H1 (cell line): ENCODE measurements around the gene THAP11. TPM values are rescaled to one million over a fixed set of nuclear protein-coding genes. Genes with fewer than 3 reads are reported as not detected.
A peak's percentile ranks its signal among the peaks of the same experiment; 100 is the strongest.

ENCODE experiments used
- CTCF ChIA-PET: fragments of 300-600 bp; sonication (Branson Sonifier 250); formaldehyde crosslinking; loops from one replicate; lab custom pipeline; 2021; ENCODE audit not compliant: partially characterized antibody; lab: Charles Lee
- POLR2A ChIA-PET: fragments of 300-600 bp; sonication (Branson Sonifier 250); formaldehyde crosslinking; loops from one replicate; lab custom pipeline; 2021; ENCODE audit warnings: inconsistent platforms; ENCODE audit not compliant: partially characterized antibody; lab: Charles Lee
- DNase-seq, 2 experiments: peaks; one replicate each; pipeline versions ENCODE4 v3.0.0 to v3.0.0-alpha.2; 2010 to 2022; ENCODE audit warnings: low spot score in 2 of 2, low read depth in 1 of 2, mixed read lengths in 1 of 2
- FAIRE-seq: peaks from 2 replicates; lab custom pipeline; 2011; peaks lifted over from hg19 to GRCh38; lab: Jason Lieb, UNC
- H2AFZ ChIP-seq: 2 replicates; pipeline ENCODE4 v1.8.1; 2012; ENCODE audit warnings: low read length, inconsistent platforms
- H2AK5ac ChIP-seq: 2 replicates; pipeline ENCODE4 v1.6.1; 2013; ENCODE audit warnings: low read depth, low read length
- H2BK120ac ChIP-seq: replicated peaks from 2 replicates; pipeline ENCODE3; 2013; ENCODE audit warnings: low read depth, low read length, inconsistent platforms
- H2BK12ac ChIP-seq: 2 replicates; pipeline ENCODE4 v1.6.1; 2013; ENCODE audit warnings: low read depth, low read length
- H2BK15ac ChIP-seq: 2 replicates; pipeline ENCODE4 v1.6.1; 2013; ENCODE audit warnings: low read length
- H2BK20ac ChIP-seq: 2 replicates; pipeline ENCODE4 v1.6.1; 2013; ENCODE audit warnings: low read length
- H2BK5ac ChIP-seq: 2 replicates; pipeline ENCODE4 v1.6.1; 2013; ENCODE audit warnings: low read depth, low read length
- H3K14ac ChIP-seq: 2 replicates; pipeline ENCODE4 v1.6.1; 2013; ENCODE audit warnings: inconsistent platforms; ENCODE audit not compliant: insufficient read length
- H3K18ac ChIP-seq: 2 replicates; pipeline ENCODE4 v1.6.1; 2013; ENCODE audit warnings: low read length; ENCODE audit errors: extremely low read depth
- H3K23ac ChIP-seq: 2 replicates; pipeline ENCODE4 v1.6.1; 2013; ENCODE audit warnings: inconsistent platforms; ENCODE audit not compliant: insufficient read length
- H3K23me2 ChIP-seq: 2 replicates; pipeline ENCODE4 v1.6.1; 2013; ENCODE audit warnings: low read depth, low read length
- H3K27ac ChIP-seq: 2 replicates; pipeline ENCODE4 v1.6.1; 2011; ENCODE audit warnings: low read depth, low read length, inconsistent platforms
- H3K27me3 ChIP-seq, 4 experiments: replicated peaks in 1 of 4; 1 replicate in 1 of 4; 2 replicates in 3 of 4; pipeline versions ENCODE4 v1.6.1 to v1.8.1; 2011 to 2013; ENCODE audit warnings: low read length in 3 of 4, mild to moderate bottlenecking in 3 of 4, inconsistent platforms in 2 of 4, mixed read lengths in 2 of 4, moderate library complexity in 1 of 4; ENCODE audit not compliant: control insufficient read depth in 3 of 4, insufficient read depth in 3 of 4; ENCODE audit errors: extremely low read depth in 1 of 4
- H3K36me3 ChIP-seq, 4 experiments: 2 replicates each; pipeline versions ENCODE4 v1.6.1 to v1.8.1; 2011 to 2013; ENCODE audit warnings: mild to moderate bottlenecking in 4 of 4, low read length in 3 of 4, moderate library complexity in 2 of 4, control low read depth in 1 of 4, inconsistent platforms in 1 of 4; ENCODE audit not compliant: insufficient read depth in 4 of 4, control insufficient read depth in 2 of 4
- H3K4ac ChIP-seq: replicated peaks from 2 replicates; pipeline ENCODE3; 2013; ENCODE audit warnings: low read length, low read depth, mixed read lengths, inconsistent platforms; ENCODE audit not compliant: insufficient read length
- H3K4me1 ChIP-seq, 4 experiments: replicated peaks in 1 of 4; 1 replicate in 1 of 4; 2 replicates in 3 of 4; pipeline versions ENCODE4 v1.6.1 to v1.8.1; 2011 to 2013; ENCODE audit warnings: low read length in 3 of 4, inconsistent platforms in 2 of 4, mixed read lengths in 1 of 4; ENCODE audit not compliant: insufficient read depth in 4 of 4, control insufficient read depth in 3 of 4
- H3K4me2 ChIP-seq, 2 experiments: 2 replicates each; pipeline versions ENCODE4 v1.6.1 to v1.8.1; 2011 to 2013; ENCODE audit warnings: low read depth in 2 of 2, low read length in 2 of 2, control low read depth in 1 of 2, inconsistent platforms in 1 of 2, mild to moderate bottlenecking in 1 of 2; ENCODE audit not compliant: insufficient read depth in 1 of 2
- H3K4me3 ChIP-seq, 4 experiments: fragments of 200-600, 300-600 bp in 1 of 4; sonication (generic), shearing (Covaris generic), sonication (Bioruptor Twin) in 1 of 4; 2 replicates each; pipeline versions ENCODE4 v1.5.1 to v1.8.1; 2011 to 2016; ENCODE audit warnings: low read length in 4 of 4, low read depth in 3 of 4, control low read depth in 2 of 4, inconsistent platforms in 2 of 4, mild to moderate bottlenecking in 2 of 4, mixed read lengths in 1 of 4, moderate library complexity in 1 of 4; ENCODE audit not compliant: insufficient read depth in 2 of 4; ENCODE audit errors: extremely low read depth in 1 of 4
- H3K56ac ChIP-seq: replicated peaks from 2 replicates; pipeline ENCODE3; 2013; ENCODE audit warnings: low read depth, mild to moderate bottlenecking, mixed read lengths, low read length, inconsistent platforms; ENCODE audit not compliant: insufficient read length
- H3K79me1 ChIP-seq: 2 replicates; pipeline ENCODE4 v1.6.1; 2013; ENCODE audit warnings: low read depth, low read length, control low read depth
- H3K79me2 ChIP-seq, 2 experiments: 2 replicates each; pipeline versions ENCODE4 v1.6.1 to v1.8.1; 2012 to 2013; ENCODE audit warnings: low read length in 2 of 2, mild to moderate bottlenecking in 2 of 2, inconsistent platforms in 1 of 2; ENCODE audit not compliant: insufficient read depth in 2 of 2, control insufficient read depth in 1 of 2
- H3K9ac ChIP-seq, 4 experiments: replicated peaks in 1 of 4; 1 replicate in 1 of 4; 2 replicates in 3 of 4; pipeline versions ENCODE4 v1.6.1 to v1.8.1; 2011 to 2013; ENCODE audit warnings: low read depth in 3 of 4, low read length in 3 of 4, control low read depth in 2 of 4, mild to moderate bottlenecking in 2 of 4, moderate library complexity in 2 of 4, inconsistent platforms in 1 of 4; ENCODE audit errors: extremely low read depth in 1 of 4
- H3K9me3 ChIP-seq, 2 experiments: 2 replicates each; pipeline versions ENCODE4 v1.6.1 to v1.8.1; 2012 to 2013; ENCODE audit warnings: mild to moderate bottlenecking in 2 of 2, moderate library complexity in 2 of 2, control low read depth in 1 of 2, inconsistent platforms in 1 of 2, low read depth in 1 of 2, low read length in 1 of 2, mixed read lengths in 1 of 2; ENCODE audit not compliant: insufficient read depth in 2 of 2
- H4K20me1 ChIP-seq, 2 experiments: replicated peaks in 1 of 2; 2 replicates each; pipeline versions ENCODE3 to v1.8.1; 2011 to 2013; ENCODE audit warnings: inconsistent platforms in 2 of 2, low read length in 2 of 2, mild to moderate bottlenecking in 1 of 2; ENCODE audit not compliant: insufficient read depth in 2 of 2, control insufficient read depth in 1 of 2
- H4K5ac ChIP-seq: 2 replicates; pipeline ENCODE4 v1.6.1; 2013; ENCODE audit warnings: low read length, low read depth, mixed read lengths, inconsistent platforms; ENCODE audit not compliant: insufficient read length
- H4K8ac ChIP-seq: 2 replicates; pipeline ENCODE4 v1.8.0; 2013; ENCODE audit warnings: mild to moderate bottlenecking, moderate library complexity, low read length, inconsistent platforms; ENCODE audit not compliant: insufficient read depth; ENCODE audit errors: extremely low read depth
- H4K91ac ChIP-seq: replicated peaks from 2 replicates; pipeline ENCODE3; 2013; ENCODE audit warnings: low read length, mixed read lengths, inconsistent platforms; ENCODE audit not compliant: insufficient read length
- CBX8 ChIP-seq: fragments of 300-800, 300-1000 bp; sonication (generic); IDR thresholded peaks from 2 replicates; pipeline ENCODE4 v1.7.1; 2016; ENCODE audit warnings: low read depth, low read length, borderline replicate concordance
- CHD2 ChIP-seq: IDR thresholded peaks from 2 replicates; pipeline ENCODE4 v1.6.1; 2012; ENCODE audit warnings: low read length, improper control_type of control experiment
- HDAC6 ChIP-seq: IDR thresholded peaks from one replicate; pipeline ENCODE4 v1.7.1; 2012; ENCODE audit warnings: low read depth, mild to moderate bottlenecking, inconsistent platforms, low read length, moderate library complexity
- POU5F1 ChIP-seq: IDR thresholded peaks from 2 replicates; pipeline ENCODE4 v1.6.1; 2011; ENCODE audit warnings: low read depth, mild to moderate bottlenecking, low read length, moderate library complexity
- SP2 ChIP-seq: IDR thresholded peaks from 2 replicates; pipeline ENCODE4 v1.6.1; 2012; ENCODE audit warnings: mild to moderate bottlenecking, low read length, inconsistent platforms
- TAF7 ChIP-seq: optimal IDR thresholded peaks from 2 replicates; pipeline ENCODE3; 2011; ENCODE audit warnings: low read depth, mild to moderate bottlenecking, inconsistent platforms, low read length, moderate library complexity, borderline replicate concordance
- WGBS, 2 experiments: shearing (Covaris generic) in 1 of 2; methylation state at CpG; one replicate each; pipeline versions ENCODE4 v1.1.6 to v1.1.7; 2013 to 2015; ENCODE audit warnings: low lambda C conversion rate in 2 of 2, mixed read lengths in 2 of 2, inconsistent platforms in 1 of 2, low coverage in 1 of 2, missing lambda C conversion rate in 1 of 2; ENCODE audit not compliant: insufficient replicate concordance in 2 of 2, insufficient coverage in 1 of 2, insufficient read length in 1 of 2; ENCODE audit errors: extremely low coverage in 1 of 2, missing lambda C conversion rate in 1 of 2; 5-methylcytosine and 5-hydroxymethylcytosine counted together
- polyA plus RNA-seq, 7 experiments: library from polyadenylated mRNA; depleted of rRNA in 3 of 7; stranded (reverse) in 5 of 7; unstranded in 2 of 7; fragments of >200 nt in 5 of 7; fragments of 200-250 nt in 2 of 7; gene quantifications; 1 replicate in 5 of 7; 2 replicates in 1 of 7; 4 replicates in 1 of 7; pipeline versions ENCODE4 v1.2.1 to v1.2.3, GENCODE V29; 2011 to 2013; ENCODE audit warnings: missing spikeins in 2 of 7, mixed read lengths in 2 of 7
- total RNA-seq: library from RNA; stranded (reverse); fragmentation: NEBNext Ultra II Directional; extraction: Animal tissue kit (Norgen Biotek cat#: 25700); gene quantifications from 2 replicates; pipeline ENCODE4 v1.2.1, GENCODE V29; 2021

THAP11 gene
- total and polyA plus RNA-seq, 2 of the 8 experiments (the other 6 are each of a cell fraction or from before 2014, with no cell fraction given), result 50.8 to 54.8 TPM

GRCh38 chr16:67872131-67872630 lies 30.1 kb downstream of the THAP11 start:
- Histone ChIP-seq H3K27me3 (no peaks in the 10 kb centered on the region), H3K79me2 (peaks cover 3 to 30% of the 10 kb centered on the region in 2 experiments; a peak in 3 of 4 replicates), H3K23me2 (peaks cover 2% of the 10 kb centered on the region; the same call in 1 of the 2 replicates), H2BK120ac (no peak overlapping the region), H3K27ac (no peak overlapping the region), H4K91ac (no peak overlapping the region), H2BK5ac (peak overlapping the region; percentile 81), H3K56ac (no peak overlapping the region), H3K9ac (peak overlapping the region in 2 of 4 experiments; percentile 21 to 84; a peak in 3 of 7 replicates), H2BK20ac (no peak overlapping the region), H3K4me1 (peaks cover 0 to 7% (median 3%) of the 10 kb centered on the region in 4 experiments; a peak in 3 of 7 replicates), H3K4ac (no peak overlapping the region), H4K20me1 (peaks cover 10 to 14% of the 10 kb centered on the region in 2 experiments), H2AK5ac (no peak overlapping the region), H3K36me3 (peaks cover 10 to 43% (median 24%) of the 10 kb centered on the region in 4 experiments), H3K4me2 (peak overlapping the region; percentile 89 to 95; a peak in 3 of 4 replicates), H4K8ac (no peak overlapping the region), H3K9me3 (no peaks in the 10 kb centered on the region), H4K5ac (no peak overlapping the region), H2BK15ac (no peak overlapping the region), H3K14ac (no peak overlapping the region), H2BK12ac (peak overlapping the region; percentile 29; the same call in 1 of the 2 replicates), H3K79me1 (peaks cover 13% of the 10 kb centered on the region), H3K18ac (no peak overlapping the region), H3K4me3 (peak overlapping the region; percentile 85 to 97 (median 93); a peak in 7 of 8 replicates), H3K23ac (no peak overlapping the region), H2AFZ (peak overlapping the region; percentile 54; the same call in 1 of the 2 replicates)
- FAIRE-seq (no peak), DNase-seq (no peak)
- TF ChIP-seq CBX8 (no peak), CHD2 (no peak), POU5F1 (no peak), TAF7 (no peak), SP2 (no peak), HDAC6 (no peak)
- WGBS, 2 experiments, result 78% methylated on average over 2 of the region's 2 CpGs; no CpG with 5 or more reads in 1 of the 2 experiments
- ChIA-PET POLR2A (interaction anchor here (0.8 to 1.7 kb wide), 9 partner anchors 10 to 364 kb away, joined by 3 to 11 read pairs (median 6); partner anchors contain the start of genes CENPT, ESRP2, GFOD2 and NRN1L), CTCF (interaction anchor here (0.6 to 1.5 kb wide), 8 partner anchors 10 to 169 kb away, joined by 3 to 10 read pairs (median 4); partner anchors contain the start of gene NRN1L)
